H1 (cell line): Measurements from ENCODE around the gene SYNGR4. TPM values are rescaled to one million over a fixed set of nuclear protein-coding genes. Genes with fewer than 3 reads are reported as not detected.

Experiments used
- CTCF ChIA-PET: fragments of 300-600 bp; sonication (Branson Sonifier 250); formaldehyde crosslinking; loops from one replicate; lab custom pipeline; 2021; ENCODE audit not compliant: partially characterized antibody; lab: Charles Lee
- POLR2A ChIA-PET: fragments of 300-600 bp; sonication (Branson Sonifier 250); formaldehyde crosslinking; loops from one replicate; lab custom pipeline; 2021; ENCODE audit warnings: inconsistent platforms; ENCODE audit not compliant: partially characterized antibody; lab: Charles Lee
- DNase-seq, 2 experiments: peaks; one replicate each; pipeline versions ENCODE4 v3.0.0 to v3.0.0-alpha.2; 2010 to 2022; ENCODE audit warnings: low spot score in 2 of 2, low read depth in 1 of 2, mixed read lengths in 1 of 2
- FAIRE-seq: peaks from 2 replicates; lab custom pipeline; 2011; peaks lifted over from hg19 to GRCh38; lab: Jason Lieb, UNC
- H2AFZ ChIP-seq: 2 replicates; pipeline ENCODE4 v1.8.1; 2012; ENCODE audit warnings: low read length, inconsistent platforms
- H2AK5ac ChIP-seq: 2 replicates; pipeline ENCODE4 v1.6.1; 2013; ENCODE audit warnings: low read depth, low read length
- H2BK120ac ChIP-seq: replicated peaks from 2 replicates; pipeline ENCODE3; 2013; ENCODE audit warnings: low read depth, low read length, inconsistent platforms
- H2BK12ac ChIP-seq: 2 replicates; pipeline ENCODE4 v1.6.1; 2013; ENCODE audit warnings: low read depth, low read length
- H2BK15ac ChIP-seq: 2 replicates; pipeline ENCODE4 v1.6.1; 2013; ENCODE audit warnings: low read length
- H2BK20ac ChIP-seq: 2 replicates; pipeline ENCODE4 v1.6.1; 2013; ENCODE audit warnings: low read length
- H2BK5ac ChIP-seq: 2 replicates; pipeline ENCODE4 v1.6.1; 2013; ENCODE audit warnings: low read depth, low read length
- H3K14ac ChIP-seq: 2 replicates; pipeline ENCODE4 v1.6.1; 2013; ENCODE audit warnings: inconsistent platforms; ENCODE audit not compliant: insufficient read length
- H3K18ac ChIP-seq: 2 replicates; pipeline ENCODE4 v1.6.1; 2013; ENCODE audit warnings: low read length; ENCODE audit errors: extremely low read depth
- H3K23ac ChIP-seq: 2 replicates; pipeline ENCODE4 v1.6.1; 2013; ENCODE audit warnings: inconsistent platforms; ENCODE audit not compliant: insufficient read length
- H3K23me2 ChIP-seq: 2 replicates; pipeline ENCODE4 v1.6.1; 2013; ENCODE audit warnings: low read depth, low read length
- H3K27ac ChIP-seq: 2 replicates; pipeline ENCODE4 v1.6.1; 2011; ENCODE audit warnings: low read depth, low read length, inconsistent platforms
- H3K27me3 ChIP-seq, 4 experiments: replicated peaks in 1 of 4; 1 replicate in 1 of 4; 2 replicates in 3 of 4; pipeline versions ENCODE4 v1.6.1 to v1.8.1; 2011 to 2013; ENCODE audit warnings: low read length in 3 of 4, mild to moderate bottlenecking in 3 of 4, inconsistent platforms in 2 of 4, mixed read lengths in 2 of 4, moderate library complexity in 1 of 4; ENCODE audit not compliant: control insufficient read depth in 3 of 4, insufficient read depth in 3 of 4; ENCODE audit errors: extremely low read depth in 1 of 4
- H3K36me3 ChIP-seq, 4 experiments: 2 replicates each; pipeline versions ENCODE4 v1.6.1 to v1.8.1; 2011 to 2013; ENCODE audit warnings: mild to moderate bottlenecking in 4 of 4, low read length in 3 of 4, moderate library complexity in 2 of 4, control low read depth in 1 of 4, inconsistent platforms in 1 of 4; ENCODE audit not compliant: insufficient read depth in 4 of 4, control insufficient read depth in 2 of 4
- H3K4ac ChIP-seq: replicated peaks from 2 replicates; pipeline ENCODE3; 2013; ENCODE audit warnings: low read length, low read depth, mixed read lengths, inconsistent platforms; ENCODE audit not compliant: insufficient read length
- H3K4me1 ChIP-seq, 4 experiments: replicated peaks in 1 of 4; 1 replicate in 1 of 4; 2 replicates in 3 of 4; pipeline versions ENCODE4 v1.6.1 to v1.8.1; 2011 to 2013; ENCODE audit warnings: low read length in 3 of 4, inconsistent platforms in 2 of 4, mixed read lengths in 1 of 4; ENCODE audit not compliant: insufficient read depth in 4 of 4, control insufficient read depth in 3 of 4
- H3K4me2 ChIP-seq, 2 experiments: 2 replicates each; pipeline versions ENCODE4 v1.6.1 to v1.8.1; 2011 to 2013; ENCODE audit warnings: low read depth in 2 of 2, low read length in 2 of 2, control low read depth in 1 of 2, inconsistent platforms in 1 of 2, mild to moderate bottlenecking in 1 of 2; ENCODE audit not compliant: insufficient read depth in 1 of 2
- H3K4me3 ChIP-seq, 4 experiments: fragments of 200-600, 300-600 bp in 1 of 4; sonication (generic), shearing (Covaris generic), sonication (Bioruptor Twin) in 1 of 4; 2 replicates each; pipeline versions ENCODE4 v1.5.1 to v1.8.1; 2011 to 2016; ENCODE audit warnings: low read length in 4 of 4, low read depth in 3 of 4, control low read depth in 2 of 4, inconsistent platforms in 2 of 4, mild to moderate bottlenecking in 2 of 4, mixed read lengths in 1 of 4, moderate library complexity in 1 of 4; ENCODE audit not compliant: insufficient read depth in 2 of 4; ENCODE audit errors: extremely low read depth in 1 of 4
- H3K56ac ChIP-seq: replicated peaks from 2 replicates; pipeline ENCODE3; 2013; ENCODE audit warnings: low read depth, mild to moderate bottlenecking, mixed read lengths, low read length, inconsistent platforms; ENCODE audit not compliant: insufficient read length
- H3K79me1 ChIP-seq: 2 replicates; pipeline ENCODE4 v1.6.1; 2013; ENCODE audit warnings: low read depth, low read length, control low read depth
- H3K79me2 ChIP-seq, 2 experiments: 2 replicates each; pipeline versions ENCODE4 v1.6.1 to v1.8.1; 2012 to 2013; ENCODE audit warnings: low read length in 2 of 2, mild to moderate bottlenecking in 2 of 2, inconsistent platforms in 1 of 2; ENCODE audit not compliant: insufficient read depth in 2 of 2, control insufficient read depth in 1 of 2
- H3K9ac ChIP-seq, 4 experiments: replicated peaks in 1 of 4; 1 replicate in 1 of 4; 2 replicates in 3 of 4; pipeline versions ENCODE4 v1.6.1 to v1.8.1; 2011 to 2013; ENCODE audit warnings: low read depth in 3 of 4, low read length in 3 of 4, control low read depth in 2 of 4, mild to moderate bottlenecking in 2 of 4, moderate library complexity in 2 of 4, inconsistent platforms in 1 of 4; ENCODE audit errors: extremely low read depth in 1 of 4
- H3K9me3 ChIP-seq, 2 experiments: 2 replicates each; pipeline versions ENCODE4 v1.6.1 to v1.8.1; 2012 to 2013; ENCODE audit warnings: mild to moderate bottlenecking in 2 of 2, moderate library complexity in 2 of 2, control low read depth in 1 of 2, inconsistent platforms in 1 of 2, low read depth in 1 of 2, low read length in 1 of 2, mixed read lengths in 1 of 2; ENCODE audit not compliant: insufficient read depth in 2 of 2
- H4K20me1 ChIP-seq, 2 experiments: replicated peaks in 1 of 2; 2 replicates each; pipeline versions ENCODE3 to v1.8.1; 2011 to 2013; ENCODE audit warnings: inconsistent platforms in 2 of 2, low read length in 2 of 2, mild to moderate bottlenecking in 1 of 2; ENCODE audit not compliant: insufficient read depth in 2 of 2, control insufficient read depth in 1 of 2
- H4K5ac ChIP-seq: 2 replicates; pipeline ENCODE4 v1.6.1; 2013; ENCODE audit warnings: low read length, low read depth, mixed read lengths, inconsistent platforms; ENCODE audit not compliant: insufficient read length
- H4K8ac ChIP-seq: 2 replicates; pipeline ENCODE4 v1.8.0; 2013; ENCODE audit warnings: mild to moderate bottlenecking, moderate library complexity, low read length, inconsistent platforms; ENCODE audit not compliant: insufficient read depth; ENCODE audit errors: extremely low read depth
- H4K91ac ChIP-seq: replicated peaks from 2 replicates; pipeline ENCODE3; 2013; ENCODE audit warnings: low read length, mixed read lengths, inconsistent platforms; ENCODE audit not compliant: insufficient read length
- JUND ChIP-seq: IDR thresholded peaks from 2 replicates; pipeline ENCODE4 v1.6.1; 2011; ENCODE audit warnings: mild to moderate bottlenecking, improper control_type of control experiment, low read length
- KDM4A ChIP-seq: IDR thresholded peaks from one replicate; pipeline ENCODE4 v1.7.1; 2012; ENCODE audit warnings: low read depth, mild to moderate bottlenecking, moderate library complexity, low read length, inconsistent platforms; ENCODE audit not compliant: severe bottlenecking
- TBP ChIP-seq: IDR thresholded peaks from 2 replicates; pipeline ENCODE4 v1.6.1; 2011; ENCODE audit warnings: low read depth, low read length, improper control_type of control experiment
- USF2 ChIP-seq: IDR thresholded peaks from 2 replicates; pipeline ENCODE4 v1.6.1; 2011; ENCODE audit warnings: low read length, improper control_type of control experiment
- WGBS, 2 experiments: shearing (Covaris generic) in 1 of 2; methylation state at CpG; one replicate each; pipeline versions ENCODE4 v1.1.6 to v1.1.7; 2013 to 2015; ENCODE audit warnings: low lambda C conversion rate in 2 of 2, mixed read lengths in 2 of 2, inconsistent platforms in 1 of 2, low coverage in 1 of 2, missing lambda C conversion rate in 1 of 2; ENCODE audit not compliant: insufficient replicate concordance in 2 of 2, insufficient coverage in 1 of 2, insufficient read length in 1 of 2; ENCODE audit errors: extremely low coverage in 1 of 2, missing lambda C conversion rate in 1 of 2; 5-methylcytosine and 5-hydroxymethylcytosine counted together
- long read RNA-seq, 2 experiments: library from RNA in 1 of 2; library from capped mRNA in 1 of 2; stranded (forward); transcript quantifications; one replicate each; pipeline ENCODE4 v2.0.0, GENCODE V29; 2021; ENCODE audit warnings: inconsistent platforms in 1 of 2
- polyA minus RNA-seq, 3 experiments: library from RNA; depleted of rRNA, polyadenylated mRNA; stranded (reverse); fragments of >200 nt; gene quantifications; 1 replicate in 2 of 3; 2 replicates in 1 of 3; pipeline ENCODE4 v1.2.3, GENCODE V29; 2011
- polyA plus RNA-seq, 7 experiments: library from polyadenylated mRNA; depleted of rRNA in 3 of 7; stranded (reverse) in 5 of 7; unstranded in 2 of 7; fragments of >200 nt in 5 of 7; fragments of 200-250 nt in 2 of 7; gene quantifications; 1 replicate in 5 of 7; 2 replicates in 1 of 7; 4 replicates in 1 of 7; pipeline versions ENCODE4 v1.2.1 to v1.2.3, GENCODE V29; 2011 to 2013; ENCODE audit warnings: missing spikeins in 2 of 7, mixed read lengths in 2 of 7
- total RNA-seq: library from RNA; stranded (reverse); fragmentation: NEBNext Ultra II Directional; extraction: Animal tissue kit (Norgen Biotek cat#: 25700); gene quantifications from 2 replicates; pipeline ENCODE4 v1.2.1, GENCODE V29; 2021
- TF ChIP-seq, protein P1 (sequence below): IDR thresholded peaks from 2 replicates; pipeline ENCODE4 v1.6.1; 2012; ENCODE audit warnings: low read length, inconsistent platforms

SYNGR4 gene
- total RNA-seq (1.1 TPM in 1 of 2 replicates, not detected in the other), polyA plus RNA-seq (2011; rRNA removed) (0.27 and 0.41 TPM in 2 replicates), polyA minus RNA-seq (2011; rRNA and poly(A)+ RNA removed) (not detected in 2 replicates)
- 0.18 TPM for polyA plus RNA-seq (2011; cell fraction: cytosol; rRNA removed)
- 0.46 TPM for polyA plus RNA-seq (2011; cell fraction: nucleus; rRNA removed)
- 0.23 TPM in 1 of 4 replicates, not detected in the others for polyA plus RNA-seq (2012, experiment 1 of 2)
- polyA plus RNA-seq (2012, experiment 2 of 2), result 0.54 TPM
- 0.28 TPM for polyA plus RNA-seq (2013, experiment 1 of 2)
- polyA plus RNA-seq (2013, experiment 2 of 2), result 0.26 TPM
- not detected for polyA minus RNA-seq (2011; cell fraction: cytosol; rRNA and poly(A)+ RNA removed)
- not detected for polyA minus RNA-seq (2011; cell fraction: nucleus; rRNA and poly(A)+ RNA removed)
- long read RNA-seq, experiment 1, result 0 reads
- long read RNA-seq, experiment 2, result 0 reads

DNA sequence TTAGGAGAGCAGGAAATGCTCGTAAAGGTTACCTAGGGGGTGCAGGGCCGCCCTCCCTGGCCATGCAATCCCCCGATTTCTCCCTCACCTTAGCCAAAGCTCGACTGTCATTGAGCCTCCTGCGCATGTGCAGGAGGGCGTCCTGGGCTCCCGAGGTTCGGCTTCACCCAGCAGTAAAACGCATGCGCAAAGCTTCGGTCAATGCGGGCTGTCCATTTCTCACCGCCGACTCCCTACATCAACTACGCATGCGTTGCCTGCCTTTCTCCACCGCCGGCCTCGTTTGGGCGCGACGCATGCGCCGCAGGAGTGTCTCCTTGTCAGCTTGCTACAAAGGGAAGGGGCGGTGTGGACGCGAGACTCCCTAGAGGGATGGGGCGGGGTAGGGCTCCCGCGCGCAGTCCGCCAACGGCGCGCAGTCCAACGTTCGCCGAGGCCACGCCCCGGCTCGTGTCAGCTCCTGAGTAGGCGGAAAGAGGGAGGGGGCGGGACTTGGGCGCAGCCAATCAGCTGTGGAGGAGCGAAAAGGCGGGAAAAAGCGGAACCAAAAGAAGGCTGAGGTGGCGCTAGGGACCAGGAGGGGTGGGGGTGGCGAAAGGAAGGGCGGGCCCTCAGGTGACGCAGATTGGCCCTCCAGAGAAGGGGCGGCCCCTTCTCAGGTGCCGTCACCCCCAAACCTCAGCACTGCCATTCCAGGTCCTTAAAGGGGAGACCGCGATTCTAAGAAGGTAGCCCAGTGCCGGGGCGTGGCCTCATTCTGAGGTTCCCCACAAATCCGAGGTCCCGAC is at the start of gene SYNGR4, which contains the start of gene TMEM143:
Gene SYNGR4, plus strand, starts transcription at position 558 of the 788 bp plus-strand sequence. CDS start 1,476 bp downstream, outside the sequence.
Gene TMEM143, minus strand, starts transcription at position 131 of the 788 bp plus-strand sequence. Its CDS starts 20 bp downstream, at position 111.
- Histone ChIP-seq H2BK5ac (peak within 1 kb of the TSS; percentile 92), H3K4me2 (peak within 1 kb of the TSS; percentile 77 to 97), H3K4me3 (peak within 1 kb of the TSS; percentile 44 to 90 (median 72)), H3K23ac (no peak within 1 kb of the TSS), H3K56ac (peak within 1 kb of the TSS; percentile 88), H3K18ac (peak within 1 kb of the TSS; percentile 96), H3K14ac (no peak within 1 kb of the TSS), H4K5ac (peak within 1 kb of the TSS; percentile 74), H2BK20ac (no peak within 1 kb of the TSS), H3K4me1 (peaks cover 0 to 5% (median 4%) of the 10 kb centered on the region in 4 experiments; a peak in 4 of 7 replicates), H2AFZ (peak within 1 kb of the TSS; percentile 91), H2BK120ac (peak within 1 kb of the TSS; percentile 61), H4K20me1 (no peaks in the 10 kb centered on the region), H3K27me3 (peaks cover 0 to 10% (median 2%) of the 10 kb centered on the region in 4 experiments; a peak in 3 of 7 replicates), H3K9me3 (no peaks in the 10 kb centered on the region), H3K9ac (peak within 1 kb of the TSS; percentile 71 to 91 (median 82)), H2BK12ac (peak within 1 kb of the TSS; percentile 87), H3K79me1 (no peaks in the 10 kb centered on the region), H3K23me2 (peaks cover 7% of the 10 kb centered on the region), H2AK5ac (peak within 1 kb of the TSS; percentile 84; the same call in 1 of the 2 replicates), H3K79me2 (no peaks in the 10 kb centered on the region), H3K36me3 (no peaks in the 10 kb centered on the region), H3K4ac (peak within 1 kb of the TSS; percentile 58), H3K27ac (peak within 1 kb of the TSS; percentile 80), H4K8ac (peak within 1 kb of the TSS; percentile 91), H2BK15ac (no peak within 1 kb of the TSS), H4K91ac (peak within 1 kb of the TSS; percentile 81)
- peak; percentile 95 for FAIRE-seq
- DNase-seq, result peak; percentile 96 to 100
- CTCF ChIA-PET, result interaction anchor here (0.9 to 2.6 kb wide), 8 partner anchors 9 to 51 kb away, joined by 3 to 12 read pairs (median 4); partner anchors contain the start of gene KDELR1
- 2% methylated on average over 59 of the region's 59 CpGs; no CpG with 5 or more reads in 1 of the 2 experiments for WGBS, 2 experiments
- POLR2A ChIA-PET, result interaction anchor here (0.8 to 3.1 kb wide), 15 partner anchors 9 to 115 kb away, joined by 3 to 27 read pairs (median 5); partner anchors contain the start of genes GRIN2D, GRWD1 and KDELR1
- TF ChIP-seq USF2 (no peak), TBP (no peak; the same call in 1 of the 2 replicates), JUND (peak; percentile 43; the same call in 1 of the 2 replicates), KDM4A (no peak)
- TF ChIP-seq, protein P1, sequence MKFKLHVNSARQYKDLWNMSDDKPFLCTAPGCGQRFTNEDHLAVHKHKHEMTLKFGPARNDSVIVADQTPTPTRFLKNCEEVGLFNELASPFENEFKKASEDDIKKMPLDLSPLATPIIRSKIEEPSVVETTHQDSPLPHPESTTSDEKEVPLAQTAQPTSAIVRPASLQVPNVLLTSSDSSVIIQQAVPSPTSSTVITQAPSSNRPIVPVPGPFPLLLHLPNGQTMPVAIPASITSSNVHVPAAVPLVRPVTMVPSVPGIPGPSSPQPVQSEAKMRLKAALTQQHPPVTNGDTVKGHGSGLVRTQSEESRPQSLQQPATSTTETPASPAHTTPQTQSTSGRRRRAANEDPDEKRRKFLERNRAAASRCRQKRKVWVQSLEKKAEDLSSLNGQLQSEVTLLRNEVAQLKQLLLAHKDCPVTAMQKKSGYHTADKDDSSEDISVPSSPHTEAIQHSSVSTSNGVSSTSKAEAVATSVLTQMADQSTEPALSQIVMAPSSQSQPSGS, result no peak
